ENCODE data around the gene NFATC2. TPM values are rescaled to one million over a fixed set of nuclear protein-coding genes. Genes with fewer than 3 reads are reported as not detected.

NFATC2 gene
- total RNA-seq, 1 experiment from 2014 or later: 0.61 TPM

GRCh38 chr20:51547951-51548350 lies 5.4 kb upstream of the NFATC2 start:
- Histone ChIP-seq H3K27ac (ENCODE audit: insufficient read length, low read depth, low read length) (no peak overlapping the region), H3K4me2 (ENCODE audit: insufficient read depth, insufficient read length, low read length) (no peak overlapping the region), H2BK20ac (ENCODE audit: low read depth, low read length, poor library complexity, severe bottlenecking) (no peak overlapping the region), H3K23me2 (ENCODE audit: insufficient read length, low read depth, low read length, poor library complexity, severe bottlenecking) (no peaks in the 10 kb centered on the region), H3K23ac (ENCODE audit: insufficient read length, low read depth, low read length) (no peak overlapping the region), H3K79me2 (ENCODE audit: insufficient read depth, low read length) (no peaks in the 10 kb centered on the region), H3T11ph (ENCODE audit: low read length) (no peak overlapping the region), H2BK120ac (ENCODE audit: low read depth, low read length, poor library complexity, severe bottlenecking) (no peak overlapping the region), H4K5ac (ENCODE audit: insufficient read length, low read depth, low read length) (no peak overlapping the region), H3K18ac (ENCODE audit: insufficient read length, low read depth, low read length) (no peak overlapping the region), H3K4me1 (ENCODE audit: insufficient read depth, low read length) (no peaks in the 10 kb centered on the region), H3K27me3 (ENCODE audit: insufficient read depth, low read length) (peaks cover 23% of the 10 kb centered on the region), H4K8ac (replicated peaks; ENCODE audit: insufficient read length, low read depth, low read length) (no peak overlapping the region), H3K14ac (ENCODE audit: insufficient read depth, low read length) (no peak overlapping the region), H3K56ac (ENCODE audit: insufficient read length, low read depth, low read length) (no peak overlapping the region), H2AK5ac (ENCODE audit: insufficient read length, low read length) (no peak overlapping the region), H4K91ac (ENCODE audit: insufficient read length, low read depth, low read length) (no peak overlapping the region), H3K9me3 (ENCODE audit: control insufficient read depth, low read depth, low read length) (no peaks in the 10 kb centered on the region), H2BK15ac (ENCODE audit: low read depth, low read length) (no peak overlapping the region), H2BK5ac (ENCODE audit: insufficient read length, low read length) (no peak overlapping the region), H2AFZ (ENCODE audit: low read length) (no peak overlapping the region), H3K79me1 (ENCODE audit: insufficient read depth, low read depth, low read length, poor library complexity, severe bottlenecking) (no peaks in the 10 kb centered on the region), H4K20me1 (ENCODE audit: control insufficient read depth, insufficient read depth, insufficient read length) (no peaks in the 10 kb centered on the region), H3K9ac (ENCODE audit: extremely low read depth, insufficient read length, low read length) (no peak overlapping the region), H3K4ac (ENCODE audit: low read depth, low read length) (no peak overlapping the region), H2BK12ac (ENCODE audit: insufficient read length, low read depth, low read length) (no peak overlapping the region)
- H3K27ac Mint-ChIP-seq: no peak overlapping the region
- WGBS (ENCODE audit: extremely low coverage, insufficient read length, low lambda C conversion rate): no CpG with 5 or more reads among the region's 7 CpGs
- H3K36me3 Mint-ChIP-seq (ENCODE audit: insufficient read depth in 1 of 3, low read depth in 3 of 3): no peaks in the 10 kb centered on the region
- H3K4me3 Mint-ChIP-seq: no peak overlapping the region; a peak in 1 of 5 replicates
- no peak for TF ChIP-seq CTCF (conservative IDR thresholded peaks at IDR 0.05)
- no peaks in the 10 kb centered on the region for H3K9me3 Mint-ChIP-seq
- H3K27me3 Mint-ChIP-seq (ENCODE audit: low read depth): peaks cover 73% of the 10 kb centered on the region
- H3K4me1 Mint-ChIP-seq: peaks cover 0 to 10% of the 10 kb centered on the region in 2 experiments; a peak in 3 of 4 replicates
- no peak for DNase-seq
